Erythroblast (primary cell): Measurements from ENCODE around the gene HOXD13.

ENCODE experiments used
- GATA1 ChIP-seq: IDR thresholded peaks from 2 replicates; pipeline ENCODE4 v1.6.1; 2011; ENCODE audit warnings: low read depth, mild to moderate bottlenecking, control low read depth, low read length, moderate library complexity
- POLR2A ChIP-seq: IDR thresholded peaks from 2 replicates; pipeline ENCODE4 v1.6.1; 2011; ENCODE audit warnings: mild to moderate bottlenecking, low read length

DNA sequence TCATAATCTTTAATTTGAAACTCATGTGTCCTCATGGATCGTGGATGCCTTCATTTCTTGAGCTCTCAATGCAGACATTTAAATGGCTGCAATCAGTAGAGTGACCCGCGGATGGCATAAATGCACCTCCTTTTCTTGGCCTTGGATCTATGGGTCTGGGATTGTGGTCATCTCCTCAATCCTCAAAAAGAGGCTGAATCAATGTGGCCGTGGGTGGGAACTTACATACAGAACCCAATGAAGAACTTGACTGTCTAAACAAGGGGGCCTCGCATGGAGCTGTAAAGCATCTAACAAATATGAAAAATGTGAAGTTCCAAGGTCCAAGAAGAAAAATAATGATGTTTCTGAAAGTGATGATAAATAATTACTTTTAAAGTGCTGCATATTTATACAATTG lies 2.9 kb downstream of the HOXD13 start:
- TF ChIP-seq POLR2A = no peak
- TF ChIP-seq GATA1 = no peak
